Measurements from ENCODE around the gene ZNF22.

DNA sequence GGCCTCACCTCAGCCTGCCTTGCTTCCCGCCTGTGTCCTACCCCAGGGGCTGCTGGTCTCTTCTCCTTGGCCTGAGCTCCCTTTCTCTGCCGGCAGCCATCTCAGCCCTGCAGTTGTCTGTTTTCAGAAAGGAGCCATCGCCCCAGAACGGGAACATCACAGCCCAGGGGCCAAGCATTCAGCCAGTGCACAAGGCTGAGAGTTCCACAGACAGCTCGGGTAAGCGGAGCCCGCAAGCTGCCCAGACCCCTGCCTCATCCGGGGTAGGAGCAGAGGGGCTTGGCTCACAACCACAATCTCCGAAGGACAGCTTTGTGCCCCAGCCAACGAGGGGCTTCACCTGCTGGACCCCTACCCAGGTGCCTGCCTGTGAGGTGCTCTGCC lies 16.8 kb upstream of the ZNF22 start:
- TF ChIP-seq, protein P1, sequence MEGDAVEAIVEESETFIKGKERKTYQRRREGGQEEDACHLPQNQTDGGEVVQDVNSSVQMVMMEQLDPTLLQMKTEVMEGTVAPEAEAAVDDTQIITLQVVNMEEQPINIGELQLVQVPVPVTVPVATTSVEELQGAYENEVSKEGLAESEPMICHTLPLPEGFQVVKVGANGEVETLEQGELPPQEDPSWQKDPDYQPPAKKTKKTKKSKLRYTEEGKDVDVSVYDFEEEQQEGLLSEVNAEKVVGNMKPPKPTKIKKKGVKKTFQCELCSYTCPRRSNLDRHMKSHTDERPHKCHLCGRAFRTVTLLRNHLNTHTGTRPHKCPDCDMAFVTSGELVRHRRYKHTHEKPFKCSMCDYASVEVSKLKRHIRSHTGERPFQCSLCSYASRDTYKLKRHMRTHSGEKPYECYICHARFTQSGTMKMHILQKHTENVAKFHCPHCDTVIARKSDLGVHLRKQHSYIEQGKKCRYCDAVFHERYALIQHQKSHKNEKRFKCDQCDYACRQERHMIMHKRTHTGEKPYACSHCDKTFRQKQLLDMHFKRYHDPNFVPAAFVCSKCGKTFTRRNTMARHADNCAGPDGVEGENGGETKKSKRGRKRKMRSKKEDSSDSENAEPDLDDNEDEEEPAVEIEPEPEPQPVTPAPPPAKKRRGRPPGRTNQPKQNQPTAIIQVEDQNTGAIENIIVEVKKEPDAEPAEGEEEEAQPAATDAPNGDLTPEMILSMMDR (IDR thresholded peaks at IDR 0.05): no peak
- no peak for TF ChIP-seq POLR2A (IDR thresholded peaks at IDR 0.05)
